Neural progenitor cell (in vitro differentiated cells): ENCODE measurements around the gene ZNF575.

Source experiments
- EZH2 ChIP-seq: fragments of 200-600 bp; sonication (generic); IDR thresholded peaks from 2 replicates; pipeline ENCODE4 v1.6.1; 2017; ENCODE audit warnings: antibody characterized with exemption, mild to moderate bottlenecking, moderate library complexity
- EZH2phosphoT487 ChIP-seq: fragments of 200-600 bp; sonication (generic); IDR thresholded peaks from 2 replicates; pipeline ENCODE4 v1.6.1; 2017; ENCODE audit warnings: antibody characterized with exemption
- TF ChIP-seq, protein P1 (sequence below): fragments of 200-600 bp; sonication (generic); IDR thresholded peaks from 2 replicates; pipeline ENCODE4 v1.5.1; 2017; ENCODE audit warnings: antibody characterized with exemption, mild to moderate bottlenecking

DNA sequence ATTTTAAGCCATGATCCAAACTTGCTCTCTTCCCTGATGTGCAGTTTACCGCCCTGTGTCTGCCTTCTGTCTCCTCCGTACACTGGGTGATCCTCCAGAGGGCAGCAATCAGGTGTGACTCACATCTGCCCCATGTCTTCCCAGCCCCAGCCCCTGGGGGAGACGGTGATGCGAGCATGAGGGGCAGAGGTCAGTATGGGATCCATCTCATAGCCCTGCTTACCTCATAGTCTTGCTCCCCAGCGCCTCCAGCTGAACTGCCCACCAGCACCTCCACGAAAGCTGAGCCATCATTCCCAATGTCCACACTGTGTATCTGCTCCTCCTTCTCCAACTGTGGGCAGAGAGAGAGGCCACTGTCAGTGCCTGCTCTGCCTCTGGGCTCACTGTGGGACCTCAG, 27.7 kb downstream of the ZNF575 start:
- TF ChIP-seq EZH2 (no peak), EZH2phosphoT487 (no peak)
- TF ChIP-seq, protein P1, sequence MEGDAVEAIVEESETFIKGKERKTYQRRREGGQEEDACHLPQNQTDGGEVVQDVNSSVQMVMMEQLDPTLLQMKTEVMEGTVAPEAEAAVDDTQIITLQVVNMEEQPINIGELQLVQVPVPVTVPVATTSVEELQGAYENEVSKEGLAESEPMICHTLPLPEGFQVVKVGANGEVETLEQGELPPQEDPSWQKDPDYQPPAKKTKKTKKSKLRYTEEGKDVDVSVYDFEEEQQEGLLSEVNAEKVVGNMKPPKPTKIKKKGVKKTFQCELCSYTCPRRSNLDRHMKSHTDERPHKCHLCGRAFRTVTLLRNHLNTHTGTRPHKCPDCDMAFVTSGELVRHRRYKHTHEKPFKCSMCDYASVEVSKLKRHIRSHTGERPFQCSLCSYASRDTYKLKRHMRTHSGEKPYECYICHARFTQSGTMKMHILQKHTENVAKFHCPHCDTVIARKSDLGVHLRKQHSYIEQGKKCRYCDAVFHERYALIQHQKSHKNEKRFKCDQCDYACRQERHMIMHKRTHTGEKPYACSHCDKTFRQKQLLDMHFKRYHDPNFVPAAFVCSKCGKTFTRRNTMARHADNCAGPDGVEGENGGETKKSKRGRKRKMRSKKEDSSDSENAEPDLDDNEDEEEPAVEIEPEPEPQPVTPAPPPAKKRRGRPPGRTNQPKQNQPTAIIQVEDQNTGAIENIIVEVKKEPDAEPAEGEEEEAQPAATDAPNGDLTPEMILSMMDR, result no peak
